Astrocyte (in vitro differentiated cells and primary cell): ENCODE results near the gene CD48.

Source experiments
- EZH2 ChIP-seq: IDR thresholded peaks from 2 replicates; pipeline ENCODE4 v1.6.1; 2012; ENCODE audit warnings: mild to moderate bottlenecking, low read length, inconsistent platforms; ENCODE audit not compliant: insufficient read depth
- TF ChIP-seq, protein P1 (sequence below): IDR thresholded peaks from 2 replicates; pipeline ENCODE4 v1.5.1; 2011; ENCODE audit warnings: low read depth, mild to moderate bottlenecking, inconsistent platforms, low read length, moderate library complexity; ENCODE audit not compliant: insufficient read depth

DNA sequence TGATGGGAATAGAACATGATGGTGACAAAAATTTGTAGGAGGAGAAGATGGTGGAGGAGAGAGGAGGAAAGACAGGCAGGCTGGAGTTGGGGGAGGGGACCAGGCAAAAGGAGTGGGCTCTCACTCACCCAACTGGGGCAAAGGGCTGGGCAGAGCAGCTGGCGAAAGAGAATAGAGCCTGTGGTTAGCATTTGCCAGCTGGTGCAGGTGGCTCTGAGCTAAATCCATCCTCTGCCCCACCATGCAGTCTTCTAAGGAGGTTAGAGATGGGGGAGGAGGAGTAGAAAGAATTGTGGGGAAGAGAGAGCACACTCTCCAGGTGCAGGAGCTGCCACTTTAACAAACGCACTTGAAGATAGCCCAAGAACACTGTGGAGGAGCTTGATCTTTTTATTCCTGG lies 37.2 kb downstream of the CD48 start:
- TF ChIP-seq, protein P1, sequence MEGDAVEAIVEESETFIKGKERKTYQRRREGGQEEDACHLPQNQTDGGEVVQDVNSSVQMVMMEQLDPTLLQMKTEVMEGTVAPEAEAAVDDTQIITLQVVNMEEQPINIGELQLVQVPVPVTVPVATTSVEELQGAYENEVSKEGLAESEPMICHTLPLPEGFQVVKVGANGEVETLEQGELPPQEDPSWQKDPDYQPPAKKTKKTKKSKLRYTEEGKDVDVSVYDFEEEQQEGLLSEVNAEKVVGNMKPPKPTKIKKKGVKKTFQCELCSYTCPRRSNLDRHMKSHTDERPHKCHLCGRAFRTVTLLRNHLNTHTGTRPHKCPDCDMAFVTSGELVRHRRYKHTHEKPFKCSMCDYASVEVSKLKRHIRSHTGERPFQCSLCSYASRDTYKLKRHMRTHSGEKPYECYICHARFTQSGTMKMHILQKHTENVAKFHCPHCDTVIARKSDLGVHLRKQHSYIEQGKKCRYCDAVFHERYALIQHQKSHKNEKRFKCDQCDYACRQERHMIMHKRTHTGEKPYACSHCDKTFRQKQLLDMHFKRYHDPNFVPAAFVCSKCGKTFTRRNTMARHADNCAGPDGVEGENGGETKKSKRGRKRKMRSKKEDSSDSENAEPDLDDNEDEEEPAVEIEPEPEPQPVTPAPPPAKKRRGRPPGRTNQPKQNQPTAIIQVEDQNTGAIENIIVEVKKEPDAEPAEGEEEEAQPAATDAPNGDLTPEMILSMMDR, result no peak
- no peak for TF ChIP-seq EZH2
